Panc1 (cell line): ENCODE measurements around the gene BICD1.

ENCODE experiments used
- CTCF ChIP-seq: fragments of 450-650 bp; IDR thresholded peaks from 2 replicates; pipeline ENCODE4 v1.5.1; 2017; ENCODE audit warnings: mild to moderate bottlenecking
- POLR2AphosphoS5 ChIP-seq: IDR thresholded peaks from 2 replicates; pipeline ENCODE4 v1.6.1; 2012; ENCODE audit warnings: mild to moderate bottlenecking, low read depth, low read length, moderate library complexity
- REST ChIP-seq, 2 experiments: IDR thresholded peaks; 2 replicates each; pipeline ENCODE4 v1.6.1; 2011 to 2012; ENCODE audit warnings: low read depth in 2 of 2, control low read depth in 1 of 2, low read length in 1 of 2, mild to moderate bottlenecking in 1 of 2, moderate library complexity in 1 of 2; ENCODE audit not compliant: insufficient read depth in 1 of 2
- SIN3A ChIP-seq: IDR thresholded peaks from 2 replicates; pipeline ENCODE4 v1.6.1; 2012; ENCODE audit warnings: low read depth, mild to moderate bottlenecking, low read length, moderate library complexity, borderline replicate concordance; ENCODE audit not compliant: insufficient read depth

GRCh38 chr12:32274665-32275064 is 168.0 kb downstream of the BICD1 start:
- no peak for TF ChIP-seq POLR2AphosphoS5
- TF ChIP-seq CTCF = no peak
- no peak for TF ChIP-seq REST (IDR thresholded peaks at IDR 0.05; ENCODE audit: insufficient read depth in 1 of 2, low read depth in 2 of 2, low read length in 1 of 2)
- TF ChIP-seq SIN3A = no peak
